ENCODE data around the gene NRXN2.
"Not testable (repeated sequence)": the region's sequence is repeated elsewhere in the genome, so short reads cannot be mapped to it uniquely, and the experiment has no call there.

Gene NRXN2

GRCh38 chr11:64598797-64599697 is 124.0 kb downstream of the NRXN2 start:
- peaks cover 0 to 1% of the 10 kb centered on the region in 2 donors for H3K9me3 ChIP-seq (replicated peaks in 1 of 2; ENCODE audit: control insufficient read depth in 2 of 2, insufficient read depth in 1 of 2, low read depth in 1 of 2, low read length in 2 of 2)
- peak overlapping the region; percentile 78 for H3K14ac ChIP-seq (ENCODE audit: low read length)
- H3K4me3 ChIP-seq (ENCODE audit: low read length in 2 of 2): no peak overlapping the region
- no peak overlapping the region for H4K8ac ChIP-seq (ENCODE audit: low read depth, low read length)
- H3K18ac ChIP-seq (ENCODE audit: low read length): peak overlapping the region; percentile 91
- H3K23ac ChIP-seq (ENCODE audit: low read depth, low read length, poor library complexity): no peak overlapping the region
- H2AFZ ChIP-seq (ENCODE audit: low read length): no peak overlapping the region
- H3K79me1 ChIP-seq (ENCODE audit: low read depth, low read length): no peaks in the 10 kb centered on the region
- no CpG with 5 or more reads among the region's 23 CpGs for WGBS, 2 donors (ENCODE audit: extremely low coverage in 2 of 2, insufficient read length in 2 of 2, insufficient replicate concordance in 1 of 2)
- no peak overlapping the region for H2BK15ac ChIP-seq (ENCODE audit: low read length)
- peak overlapping the region; percentile 46 for H2BK12ac ChIP-seq (ENCODE audit: low read length)
- H3K4me1 ChIP-seq (ENCODE audit: control insufficient read depth in 2 of 2, insufficient read depth in 1 of 2, low read depth in 1 of 2, low read length in 2 of 2): peaks cover 8 to 22% of the 10 kb centered on the region in 2 donors
- H3K4ac ChIP-seq (ENCODE audit: low read length): no peak overlapping the region
- H2BK5ac ChIP-seq (ENCODE audit: low read length): peak overlapping the region; percentile 8
- no peaks in the 10 kb centered on the region for H3K27me3 ChIP-seq (ENCODE audit: control insufficient read depth in 3 of 3, insufficient read depth in 3 of 3, low read depth in 1 of 3, low read length in 3 of 3)
- H3K4me2 ChIP-seq (ENCODE audit: insufficient read depth, low read length, poor library complexity, severe bottlenecking): no peak overlapping the region
- H3K36me3 ChIP-seq (replicated peaks in 1 of 2; ENCODE audit: control insufficient read depth in 2 of 2, insufficient read depth in 2 of 2, low read length in 2 of 2): no peaks in the 10 kb centered on the region
- peak overlapping the region; percentile 92 for H2AK5ac ChIP-seq (ENCODE audit: low read depth, low read length)
- no peak for DNase-seq (ENCODE audit: low spot score)
- H4K91ac ChIP-seq (ENCODE audit: low read depth, low read length, poor library complexity): no peak overlapping the region
- H2BK120ac ChIP-seq (ENCODE audit: low read depth, low read length): peak overlapping the region; percentile 30
- no peak overlapping the region for H3K27ac ChIP-seq (replicated peaks; ENCODE audit: low read length)
- H3K9ac ChIP-seq (ENCODE audit: low read depth, low read length, poor library complexity): no peak overlapping the region

GRCh38 chr11:64598106-64598796 is 124.7 kb downstream of the NRXN2 start:
- Histone ChIP-seq H3K4me1 (ENCODE audit: control insufficient read depth in 2 of 2, insufficient read depth in 1 of 2, low read depth in 1 of 2, low read length in 2 of 2) (peaks cover 8 to 20% of the 10 kb centered on the region in 2 donors), H2BK5ac (ENCODE audit: low read length) (peak overlapping the region; percentile 8), H2BK15ac (ENCODE audit: low read length) (peak overlapping the region; percentile 68), H3K27me3 (ENCODE audit: control insufficient read depth in 3 of 3, insufficient read depth in 3 of 3, low read depth in 1 of 3, low read length in 3 of 3) (no peaks in the 10 kb centered on the region), H2BK120ac (ENCODE audit: low read depth, low read length) (peak overlapping the region; percentile 97), H3K9ac (ENCODE audit: low read depth, low read length, poor library complexity) (no peak overlapping the region), H2BK12ac (ENCODE audit: low read length) (peak overlapping the region; percentile 75), H3K36me3 (replicated peaks in 1 of 2; ENCODE audit: control insufficient read depth in 2 of 2, insufficient read depth in 2 of 2, low read length in 2 of 2) (no peaks in the 10 kb centered on the region), H3K27ac (replicated peaks; ENCODE audit: low read length) (no peak overlapping the region), H3K4me3 (ENCODE audit: low read length in 2 of 2) (no peak overlapping the region), H3K79me1 (ENCODE audit: low read depth, low read length) (no peaks in the 10 kb centered on the region), H4K8ac (ENCODE audit: low read depth, low read length) (no peak overlapping the region), H3K23ac (ENCODE audit: low read depth, low read length, poor library complexity) (peak overlapping the region; percentile 35), H3K9me3 (replicated peaks in 1 of 2; ENCODE audit: control insufficient read depth in 2 of 2, insufficient read depth in 1 of 2, low read depth in 1 of 2, low read length in 2 of 2) (peaks cover 0 to 1% of the 10 kb centered on the region in 2 donors), H3K4me2 (ENCODE audit: insufficient read depth, low read length, poor library complexity, severe bottlenecking) (no peak overlapping the region), H2AK5ac (ENCODE audit: low read depth, low read length) (peak overlapping the region; percentile 76), H3K14ac (ENCODE audit: low read length) (peak overlapping the region; percentile 78), H2AFZ (ENCODE audit: low read length) (no peak overlapping the region), H4K91ac (ENCODE audit: low read depth, low read length, poor library complexity) (no peak overlapping the region), H3K18ac (ENCODE audit: low read length) (peak overlapping the region; percentile 91), H3K4ac (ENCODE audit: low read length) (no peak overlapping the region)
- WGBS, 2 donors (ENCODE audit: extremely low coverage in 2 of 2, insufficient read length in 2 of 2, insufficient replicate concordance in 1 of 2): no CpG with 5 or more reads among the region's 12 CpGs
- no peak for DNase-seq (ENCODE audit: low spot score)

GRCh38 chr11:64597671-64598101 is 125.3 kb downstream of the NRXN2 start:
- DNase-seq (ENCODE audit: low spot score): no peak
- peak overlapping the region; percentile 53 for H4K8ac ChIP-seq (ENCODE audit: low read depth, low read length)

GRCh38 chr11:64595922-64596321 is 127.1 kb downstream of the NRXN2 start:
- H3K9me3 ChIP-seq (replicated peaks in 1 of 2; ENCODE audit: control insufficient read depth in 2 of 2, insufficient read depth in 1 of 2, low read depth in 1 of 2, low read length in 2 of 2); H3K9ac ChIP-seq (ENCODE audit: low read depth, low read length, poor library complexity); H3K18ac ChIP-seq (ENCODE audit: low read length); H2AK5ac ChIP-seq (ENCODE audit: low read depth, low read length); H3K23ac ChIP-seq (ENCODE audit: low read depth, low read length, poor library complexity); H2AFZ ChIP-seq (ENCODE audit: low read length); H3K14ac ChIP-seq (ENCODE audit: low read length); H2BK12ac ChIP-seq (ENCODE audit: low read length); H3K4me3 ChIP-seq (ENCODE audit: low read length in 2 of 2); H2BK15ac ChIP-seq (ENCODE audit: low read length); H3K4me1 ChIP-seq (ENCODE audit: control insufficient read depth in 2 of 2, insufficient read depth in 1 of 2, low read depth in 1 of 2, low read length in 2 of 2); H3K4me2 ChIP-seq (ENCODE audit: insufficient read depth, low read length, poor library complexity, severe bottlenecking); H2BK5ac ChIP-seq (ENCODE audit: low read length); H3K79me1 ChIP-seq (ENCODE audit: low read depth, low read length); H3K27ac ChIP-seq (replicated peaks; ENCODE audit: low read length); H4K8ac ChIP-seq (ENCODE audit: low read depth, low read length); H2BK120ac ChIP-seq (ENCODE audit: low read depth, low read length); H4K91ac ChIP-seq (ENCODE audit: low read depth, low read length, poor library complexity); DNase-seq (ENCODE audit: low spot score); H3K4ac ChIP-seq (ENCODE audit: low read length); H3K27me3 ChIP-seq (ENCODE audit: control insufficient read depth in 3 of 3, insufficient read depth in 3 of 3, low read depth in 1 of 3, low read length in 3 of 3); H3K36me3 ChIP-seq (replicated peaks in 1 of 2; ENCODE audit: control insufficient read depth in 2 of 2, insufficient read depth in 2 of 2, low read length in 2 of 2): not testable (repeated sequence)
- WGBS, 2 donors (ENCODE audit: extremely low coverage in 2 of 2, insufficient read length in 2 of 2, insufficient replicate concordance in 1 of 2): 100% methylated on average over 1 of the region's 1 CpG

More at GRCh38 chr11:64597671-64598101, 125.3 kb downstream of the NRXN2 start:
- Histone ChIP-seq H3K4me3 (ENCODE audit: low read length in 2 of 2) (no peak overlapping the region), H3K36me3 (replicated peaks in 1 of 2; ENCODE audit: control insufficient read depth in 2 of 2, insufficient read depth in 2 of 2, low read length in 2 of 2) (no peaks in the 10 kb centered on the region), H2AK5ac (ENCODE audit: low read depth, low read length) (peak overlapping the region; percentile 76), H3K27me3 (ENCODE audit: control insufficient read depth in 3 of 3, insufficient read depth in 3 of 3, low read depth in 1 of 3, low read length in 3 of 3) (no peaks in the 10 kb centered on the region), H3K27ac (replicated peaks; ENCODE audit: low read length) (no peak overlapping the region), H3K4me1 (ENCODE audit: control insufficient read depth in 2 of 2, insufficient read depth in 1 of 2, low read depth in 1 of 2, low read length in 2 of 2) (peaks cover 2 to 15% of the 10 kb centered on the region in 2 donors), H2BK5ac (ENCODE audit: low read length) (no peak overlapping the region), H2AFZ (ENCODE audit: low read length) (no peak overlapping the region), H3K79me1 (ENCODE audit: low read depth, low read length) (no peaks in the 10 kb centered on the region), H3K4me2 (ENCODE audit: insufficient read depth, low read length, poor library complexity, severe bottlenecking) (no peak overlapping the region), H2BK12ac (ENCODE audit: low read length) (peak overlapping the region; percentile 75), H3K14ac (ENCODE audit: low read length) (no peak overlapping the region), H2BK15ac (ENCODE audit: low read length) (peak overlapping the region; percentile 68), H3K18ac (ENCODE audit: low read length) (peak overlapping the region; percentile 62), H3K9ac (ENCODE audit: low read depth, low read length, poor library complexity) (peak overlapping the region; percentile 54), H3K23ac (ENCODE audit: low read depth, low read length, poor library complexity) (no peak overlapping the region), H3K9me3 (replicated peaks in 1 of 2; ENCODE audit: control insufficient read depth in 2 of 2, insufficient read depth in 1 of 2, low read depth in 1 of 2, low read length in 2 of 2) (peaks cover 0 to 1% of the 10 kb centered on the region in 2 donors), H3K4ac (ENCODE audit: low read length) (no peak overlapping the region), H2BK120ac (ENCODE audit: low read depth, low read length) (peak overlapping the region; percentile 97), H4K91ac (ENCODE audit: low read depth, low read length, poor library complexity) (no peak overlapping the region)
- no CpG with 5 or more reads among the region's 13 CpGs for WGBS, 2 donors (ENCODE audit: extremely low coverage in 2 of 2, insufficient read length in 2 of 2, insufficient replicate concordance in 1 of 2)

Measured in neuronal stem cell (in vitro differentiated cells).